Glutamatergic neuron (in vitro differentiated cells): Measurements from ENCODE around the gene PAWR. TPM values are rescaled to one million over a fixed set of nuclear protein-coding genes. Genes with fewer than 3 reads are reported as not detected.
"Not testable (repeated sequence)": the region's sequence is repeated elsewhere in the genome, so short reads cannot be mapped to it uniquely, and the experiment has no call there.

Experiments used
- DNase-seq: peaks from one replicate; pipeline ENCODE4 v3.0.0; 2022
- H3K27ac Mint-ChIP-seq: one replicate; pipeline ENCODE4 v1.8.0; 2020; ENCODE audit warnings: mild to moderate bottlenecking, mixed read lengths, inconsistent platforms; ENCODE audit not compliant: unreplicated experiment
- H3K27me3 Mint-ChIP-seq: one replicate; pipeline ENCODE4 v1.8.0; 2020; ENCODE audit warnings: mild to moderate bottlenecking, moderate library complexity, mixed read lengths, inconsistent platforms; ENCODE audit not compliant: unreplicated experiment
- H3K36me3 Mint-ChIP-seq: one replicate; pipeline ENCODE4 v1.8.0; 2020; ENCODE audit warnings: mild to moderate bottlenecking, mixed read lengths, inconsistent platforms; ENCODE audit not compliant: unreplicated experiment
- H3K4me1 Mint-ChIP-seq: one replicate; pipeline ENCODE4 v1.8.0; 2020; ENCODE audit warnings: mild to moderate bottlenecking, low read depth, mixed read lengths, inconsistent platforms; ENCODE audit not compliant: unreplicated experiment
- H3K4me3 Mint-ChIP-seq: one replicate; pipeline ENCODE4 v1.8.0; 2020; ENCODE audit warnings: mild to moderate bottlenecking, mixed read lengths, inconsistent platforms; ENCODE audit not compliant: unreplicated experiment
- H3K9me3 Mint-ChIP-seq: one replicate; pipeline ENCODE4 v1.8.0; 2020; ENCODE audit warnings: mild to moderate bottlenecking, moderate library complexity, mixed read lengths, inconsistent platforms; ENCODE audit not compliant: unreplicated experiment
- CTCF ChIP-seq: fragments of 200-600 bp; sonication (generic); IDR thresholded peaks from one replicate; pipeline ENCODE4 v1.5.0; 2021; ENCODE audit not compliant: partially characterized antibody, unreplicated experiment
- total RNA-seq: library from RNA; stranded (reverse); fragmentation: NEBNext Ultra II Directional; extraction: Animal tissue kit (Norgen Biotek cat#: 25700); gene quantifications from one replicate; pipeline ENCODE4 v1.2.1, GENCODE V29; 2021; ENCODE audit not compliant: unreplicated experiment

The PAWR gene
- total RNA-seq, 1 donor from 2014 or later, result 7.0 TPM

- no peak for DNase-seq
- TF ChIP-seq CTCF, result no peak
- Mint-ChIP-seq H3K4me1 (no peaks in the 10 kb centered on the region), H3K27me3 (no peaks in the 10 kb centered on the region), H3K4me3 (no peak overlapping the region), H3K36me3 (no peaks in the 10 kb centered on the region), H3K27ac (no peak overlapping the region), H3K9me3 (no peaks in the 10 kb centered on the region)
Observed at GRCh38 chr12:79634957-79635471, 55.8 kb downstream of the PAWR start.

GRCh38 chr12:79629561-79629960, 61.2 kb downstream of the PAWR start:
- no peaks in the 10 kb centered on the region for H3K27me3 Mint-ChIP-seq
- no peak overlapping the region for H3K4me3 Mint-ChIP-seq
- no peaks in the 10 kb centered on the region for H3K9me3 Mint-ChIP-seq
- no peak for TF ChIP-seq CTCF
- no peak for DNase-seq
- no peaks in the 10 kb centered on the region for H3K4me1 Mint-ChIP-seq
- H3K36me3 Mint-ChIP-seq, result no peaks in the 10 kb centered on the region
- H3K27ac Mint-ChIP-seq, result no peak overlapping the region

DNA sequence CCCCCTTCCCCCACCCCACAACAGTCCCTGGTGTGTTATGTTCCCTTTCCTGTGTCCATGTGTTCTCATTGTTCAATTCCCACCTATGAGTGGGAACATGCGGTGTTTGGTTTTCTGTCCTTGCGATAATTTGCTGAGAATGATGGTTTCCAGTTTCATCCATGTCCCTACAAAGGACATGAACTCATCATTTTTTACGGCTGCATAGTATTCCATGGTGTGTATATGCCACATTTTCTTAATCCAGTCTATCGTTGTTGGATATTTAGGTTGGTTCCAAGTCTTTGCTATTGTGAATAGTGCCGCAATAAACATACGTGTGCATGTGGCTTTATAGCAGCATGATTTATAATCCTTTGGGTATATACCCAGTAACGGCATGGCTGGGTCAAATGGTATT, 64.0 kb downstream of the PAWR start:
- not testable (repeated sequence) for H3K4me3 Mint-ChIP-seq, H3K9me3 Mint-ChIP-seq, H3K27ac Mint-ChIP-seq, H3K4me1 Mint-ChIP-seq, H3K27me3 Mint-ChIP-seq, DNase-seq, H3K36me3 Mint-ChIP-seq

DNA sequence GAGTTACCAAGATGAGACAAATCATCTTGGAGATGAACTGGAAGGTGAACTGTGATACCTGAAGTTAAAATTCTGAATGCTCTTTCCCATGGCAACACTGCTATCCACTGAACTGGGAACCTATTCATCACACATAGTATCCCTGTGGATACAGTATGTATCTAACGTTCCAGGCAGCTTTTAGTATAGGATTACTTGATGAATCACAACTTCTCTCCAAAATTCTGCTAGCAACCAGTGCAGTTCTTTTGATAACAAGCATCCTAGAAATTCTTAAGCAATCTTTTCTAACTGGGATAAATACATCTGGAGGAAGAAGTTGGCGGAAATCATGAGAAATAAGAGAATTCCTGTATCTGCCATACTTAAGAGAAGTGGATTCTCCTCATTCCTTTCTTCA, 66.4 kb downstream of the PAWR start:
- DNase-seq, result no peak
- no peak overlapping the region for H3K27ac Mint-ChIP-seq

DNA sequence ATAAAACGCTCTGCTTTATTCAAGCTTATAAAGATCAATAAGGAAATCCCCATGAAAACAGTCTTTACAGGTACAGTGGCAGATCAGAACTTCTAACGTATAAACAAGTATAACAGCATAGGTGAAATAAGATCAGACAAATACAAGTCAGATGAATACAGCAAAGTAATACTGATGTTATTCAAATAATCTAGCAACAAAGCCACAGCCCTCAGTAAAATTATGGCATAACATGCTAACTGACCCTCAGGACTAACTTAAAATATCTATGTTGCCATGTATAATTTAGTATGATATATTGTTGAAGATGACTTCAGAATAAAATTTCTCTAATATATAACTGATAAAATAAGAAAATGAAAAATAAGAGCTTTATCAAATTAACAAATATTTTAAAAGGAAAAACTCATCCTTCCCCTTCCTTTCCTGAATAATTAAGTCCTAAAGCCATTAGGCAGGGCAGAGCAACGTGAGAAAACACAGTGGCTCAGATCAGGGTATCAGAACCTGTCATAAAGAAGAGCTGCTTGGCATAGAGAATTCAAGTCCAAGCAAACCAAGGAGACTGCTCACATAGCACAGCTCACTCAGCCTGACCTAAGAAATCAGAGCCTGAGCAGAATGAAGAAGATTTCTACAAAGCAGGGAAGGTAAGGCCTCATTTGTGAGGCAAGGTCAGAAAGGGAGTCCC, 70.7 kb downstream of the PAWR start:
- Mint-ChIP-seq H3K27ac (no peak overlapping the region), H3K4me1 (no peaks in the 10 kb centered on the region), H3K36me3 (no peaks in the 10 kb centered on the region), H3K4me3 (no peak overlapping the region), H3K9me3 (no peaks in the 10 kb centered on the region), H3K27me3 (no peaks in the 10 kb centered on the region)
- no peak for DNase-seq
- TF ChIP-seq CTCF, result no peak

More for the DNA sequence above, 66.4 kb downstream of the PAWR start:
- H3K4me3 Mint-ChIP-seq, result no peak overlapping the region
- no peaks in the 10 kb centered on the region for H3K36me3 Mint-ChIP-seq
- H3K4me1 Mint-ChIP-seq, result no peaks in the 10 kb centered on the region
- H3K9me3 Mint-ChIP-seq, result no peaks in the 10 kb centered on the region
- TF ChIP-seq CTCF, result no peak
- H3K27me3 Mint-ChIP-seq, result no peaks in the 10 kb centered on the region
